Panc1 (cell line): Measurements from ENCODE around the gene CNST. TPM values are rescaled to one million over a fixed set of nuclear protein-coding genes. Genes with fewer than 3 reads are reported as not detected.

Experiments used
- ATAC-seq: fragments of 200-7000 bp; cut with Tn5 transposase; 2 replicates; pipeline ENCODE4 v1.9.1; 2020; ENCODE audit warnings: mild to moderate bottlenecking, moderate library complexity
- BruUV-seq: library from RNA; stranded (reverse); fragments of 400-500 nt; replicated peaks from 2 replicates; lab custom pipeline; 2021; lab: Mats Ljungman, UMichigan
- CTCF ChIA-PET: fragments of 300-600 bp; sonication (Branson Sonifier 250); formaldehyde crosslinking; loops from one replicate; lab custom pipeline; 2022; ENCODE audit warnings: antibody characterized with exemption; lab: Charles Lee
- POLR2A ChIA-PET: fragments of 300-600 bp; sonication (Branson Sonifier 250); formaldehyde crosslinking; loops from one replicate; lab custom pipeline; 2022; ENCODE audit warnings: antibody characterized with exemption; lab: Charles Lee
- DNase-seq: peaks from one replicate; pipeline ENCODE4 v3.0.0-alpha.2; 2010; ENCODE audit warnings: low read depth, low spot score
- H3K27ac ChIP-seq: 2 replicates; pipeline ENCODE4 v1.5.1; 2011; ENCODE audit warnings: mild to moderate bottlenecking, low read length, inconsistent platforms
- H3K27me3 ChIP-seq: fragments of 200-500 bp; sonication (Bioruptor generic); 2 replicates; pipeline ENCODE4 v1.6.0; 2014; ENCODE audit warnings: low read length, inconsistent platforms; ENCODE audit not compliant: control insufficient read depth, insufficient read depth
- H3K36me3 ChIP-seq: fragments of 200-500 bp; sonication (Bioruptor generic); 2 replicates; pipeline ENCODE4 v1.5.1; 2014; ENCODE audit warnings: inconsistent platforms, mild to moderate bottlenecking, low read length, moderate library complexity; ENCODE audit not compliant: control insufficient read depth, insufficient read depth
- H3K4me1 ChIP-seq: 2 replicates; pipeline ENCODE4 v1.5.1; 2011; ENCODE audit warnings: inconsistent platforms, mild to moderate bottlenecking, low read length, moderate library complexity; ENCODE audit not compliant: control insufficient read depth, insufficient read depth
- H3K4me3 ChIP-seq, 2 experiments: 2 replicates each; pipeline ENCODE4 v1.5.1; 2011 to 2012; ENCODE audit warnings: low read depth in 2 of 2, low read length in 2 of 2, mild to moderate bottlenecking in 2 of 2, inconsistent platforms in 1 of 2, moderate library complexity in 1 of 2
- H3K9me3 ChIP-seq: fragments of 200-500 bp; sonication (Bioruptor generic); 2 replicates; pipeline ENCODE4 v1.5.1; 2014; ENCODE audit warnings: low read depth, mild to moderate bottlenecking, inconsistent platforms, low read length, moderate library complexity; ENCODE audit not compliant: control insufficient read depth, insufficient read depth
- POLR2AphosphoS5 ChIP-seq: IDR thresholded peaks from 2 replicates; pipeline ENCODE4 v1.6.1; 2012; ENCODE audit warnings: mild to moderate bottlenecking, low read depth, low read length, moderate library complexity
- SIN3A ChIP-seq: IDR thresholded peaks from 2 replicates; pipeline ENCODE4 v1.6.1; 2012; ENCODE audit warnings: low read depth, mild to moderate bottlenecking, low read length, moderate library complexity, borderline replicate concordance; ENCODE audit not compliant: insufficient read depth
- TCF7L2 ChIP-seq: IDR thresholded peaks from 2 replicates; pipeline ENCODE4 v1.6.1; 2011; ENCODE audit warnings: mild to moderate bottlenecking, low read depth, low read length, inconsistent platforms
- in situ Hi-C: cut with HindIII; loops from 2 replicates; pipeline ENCODE4 v1.10.0; 2016; ENCODE audit warnings: low sequenced_read_pairs, low pct_unique_long_range_greater_than_20kb
- intact Hi-C: fragments of 100-400 bp; cut with micrococcal nuclease; formaldehyde crosslinking; loops from one replicate; pipeline ENCODE4 v1.10.0; 2022; ENCODE audit not compliant: unreplicated experiment
- total RNA-seq: library from RNA; stranded (reverse); gene quantifications from one replicate; pipeline ENCODE4 v1.2.1, GENCODE V29; 2021; ENCODE audit not compliant: unreplicated experiment
- TF ChIP-seq, protein P1 (sequence below): fragments of 450-650 bp; IDR thresholded peaks from 2 replicates; pipeline ENCODE4 v1.5.1; 2017; ENCODE audit warnings: mild to moderate bottlenecking
- TF ChIP-seq, protein P2 (sequence below), 2 experiments: IDR thresholded peaks; 2 replicates each; pipeline ENCODE4 v1.6.1; 2011 to 2012; ENCODE audit warnings: low read depth in 2 of 2, control low read depth in 1 of 2, low read length in 1 of 2, mild to moderate bottlenecking in 1 of 2, moderate library complexity in 1 of 2; ENCODE audit not compliant: insufficient read depth in 1 of 2

CNST gene
- total RNA-seq, 1 experiment from 2014 or later = 18.5 TPM

DNA sequence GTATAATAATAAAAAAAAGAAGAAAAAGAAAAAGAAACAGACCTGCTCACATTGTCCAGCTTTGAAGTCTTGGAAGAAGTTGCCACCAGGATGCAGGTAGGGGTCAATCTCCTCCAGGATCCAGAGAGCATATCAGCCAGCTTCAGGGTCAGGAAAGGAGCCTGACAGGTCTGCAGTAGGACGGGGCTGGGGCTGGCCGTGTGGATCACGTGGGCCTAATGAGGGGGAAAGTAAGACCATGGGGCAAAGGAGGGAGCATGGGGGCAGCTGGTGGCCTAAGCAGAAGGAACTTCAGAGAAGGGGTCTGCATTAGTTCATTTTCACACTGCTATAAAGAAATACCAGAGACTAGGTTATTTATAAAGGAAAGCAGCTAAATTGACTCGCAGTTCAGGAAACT lies 39.9 kb upstream of the CNST start:
- peaks cover 5% of the 10 kb centered on the region; the same call in 1 of the 2 replicates for H3K9me3 ChIP-seq
- H3K36me3 ChIP-seq = no peaks in the 10 kb centered on the region
- POLR2A ChIA-PET = no interaction called here

GRCh38 chr1:246526915-246527314 lies 39.3 kb upstream of the CNST start:
- POLR2A ChIA-PET = no interaction called here
- CTCF ChIA-PET = no interaction called here

More for the DNA sequence above, 39.9 kb upstream of the CNST start:
- H3K4me1 ChIP-seq = no peaks in the 10 kb centered on the region
- CTCF ChIA-PET = no interaction called here
- H3K27me3 ChIP-seq = no peaks in the 10 kb centered on the region; the same call in 1 of the 2 replicates
- no peak for DNase-seq
- intact Hi-C loops (no loop called here), in situ Hi-C loops (no loop called here)
- no peak for ATAC-seq
- BruUV-seq = no TSS peak
- no peak overlapping the region for H3K4me3 ChIP-seq
- H3K27ac ChIP-seq = no peak overlapping the region
- TF ChIP-seq SIN3A = no peak
- no peak for TF ChIP-seq POLR2AphosphoS5
- TF ChIP-seq, protein P1, sequence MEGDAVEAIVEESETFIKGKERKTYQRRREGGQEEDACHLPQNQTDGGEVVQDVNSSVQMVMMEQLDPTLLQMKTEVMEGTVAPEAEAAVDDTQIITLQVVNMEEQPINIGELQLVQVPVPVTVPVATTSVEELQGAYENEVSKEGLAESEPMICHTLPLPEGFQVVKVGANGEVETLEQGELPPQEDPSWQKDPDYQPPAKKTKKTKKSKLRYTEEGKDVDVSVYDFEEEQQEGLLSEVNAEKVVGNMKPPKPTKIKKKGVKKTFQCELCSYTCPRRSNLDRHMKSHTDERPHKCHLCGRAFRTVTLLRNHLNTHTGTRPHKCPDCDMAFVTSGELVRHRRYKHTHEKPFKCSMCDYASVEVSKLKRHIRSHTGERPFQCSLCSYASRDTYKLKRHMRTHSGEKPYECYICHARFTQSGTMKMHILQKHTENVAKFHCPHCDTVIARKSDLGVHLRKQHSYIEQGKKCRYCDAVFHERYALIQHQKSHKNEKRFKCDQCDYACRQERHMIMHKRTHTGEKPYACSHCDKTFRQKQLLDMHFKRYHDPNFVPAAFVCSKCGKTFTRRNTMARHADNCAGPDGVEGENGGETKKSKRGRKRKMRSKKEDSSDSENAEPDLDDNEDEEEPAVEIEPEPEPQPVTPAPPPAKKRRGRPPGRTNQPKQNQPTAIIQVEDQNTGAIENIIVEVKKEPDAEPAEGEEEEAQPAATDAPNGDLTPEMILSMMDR = no peak
- TF ChIP-seq, protein P2, sequence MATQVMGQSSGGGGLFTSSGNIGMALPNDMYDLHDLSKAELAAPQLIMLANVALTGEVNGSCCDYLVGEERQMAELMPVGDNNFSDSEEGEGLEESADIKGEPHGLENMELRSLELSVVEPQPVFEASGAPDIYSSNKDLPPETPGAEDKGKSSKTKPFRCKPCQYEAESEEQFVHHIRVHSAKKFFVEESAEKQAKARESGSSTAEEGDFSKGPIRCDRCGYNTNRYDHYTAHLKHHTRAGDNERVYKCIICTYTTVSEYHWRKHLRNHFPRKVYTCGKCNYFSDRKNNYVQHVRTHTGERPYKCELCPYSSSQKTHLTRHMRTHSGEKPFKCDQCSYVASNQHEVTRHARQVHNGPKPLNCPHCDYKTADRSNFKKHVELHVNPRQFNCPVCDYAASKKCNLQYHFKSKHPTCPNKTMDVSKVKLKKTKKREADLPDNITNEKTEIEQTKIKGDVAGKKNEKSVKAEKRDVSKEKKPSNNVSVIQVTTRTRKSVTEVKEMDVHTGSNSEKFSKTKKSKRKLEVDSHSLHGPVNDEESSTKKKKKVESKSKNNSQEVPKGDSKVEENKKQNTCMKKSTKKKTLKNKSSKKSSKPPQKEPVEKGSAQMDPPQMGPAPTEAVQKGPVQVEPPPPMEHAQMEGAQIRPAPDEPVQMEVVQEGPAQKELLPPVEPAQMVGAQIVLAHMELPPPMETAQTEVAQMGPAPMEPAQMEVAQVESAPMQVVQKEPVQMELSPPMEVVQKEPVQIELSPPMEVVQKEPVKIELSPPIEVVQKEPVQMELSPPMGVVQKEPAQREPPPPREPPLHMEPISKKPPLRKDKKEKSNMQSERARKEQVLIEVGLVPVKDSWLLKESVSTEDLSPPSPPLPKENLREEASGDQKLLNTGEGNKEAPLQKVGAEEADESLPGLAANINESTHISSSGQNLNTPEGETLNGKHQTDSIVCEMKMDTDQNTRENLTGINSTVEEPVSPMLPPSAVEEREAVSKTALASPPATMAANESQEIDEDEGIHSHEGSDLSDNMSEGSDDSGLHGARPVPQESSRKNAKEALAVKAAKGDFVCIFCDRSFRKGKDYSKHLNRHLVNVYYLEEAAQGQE (IDR thresholded peaks at IDR 0.05; ENCODE audit: insufficient read depth in 1 of 2, low read depth in 2 of 2, low read length in 1 of 2) = no peak
- TF ChIP-seq TCF7L2 = no peak

GRCh38 chr1:246527402-246528088 lies 38.7 kb upstream of the CNST start:
- Histone ChIP-seq H3K4me1 (no peaks in the 10 kb centered on the region), H3K4me3 (no peak overlapping the region), H3K27me3 (no peaks in the 10 kb centered on the region; the same call in none of the 2 replicates), H3K36me3 (no peaks in the 10 kb centered on the region), H3K9me3 (peaks cover 5% of the 10 kb centered on the region; the same call in 1 of the 2 replicates), H3K27ac (no peak overlapping the region)
- peak; percentile 40 for ATAC-seq
- no TSS peak for BruUV-seq
- CTCF ChIA-PET = no interaction called here
- in situ Hi-C loops (no loop called here), intact Hi-C loops (no loop called here)
- DNase-seq = no peak
- TF ChIP-seq, protein P1 = no peak
- TF ChIP-seq SIN3A = no peak
- TF ChIP-seq TCF7L2 = no peak
- TF ChIP-seq, protein P2 (IDR thresholded peaks at IDR 0.05; ENCODE audit: insufficient read depth in 1 of 2, low read depth in 2 of 2, low read length in 1 of 2) = no peak
- no peak for TF ChIP-seq POLR2AphosphoS5
- POLR2A ChIA-PET = no interaction called here

More at GRCh38 chr1:246526915-246527314, 39.3 kb upstream of the CNST start:
- Histone ChIP-seq H3K9me3 (peaks cover 5% of the 10 kb centered on the region; the same call in 1 of the 2 replicates), H3K27ac (no peak overlapping the region), H3K4me1 (no peaks in the 10 kb centered on the region), H3K4me3 (no peak overlapping the region), H3K36me3 (no peaks in the 10 kb centered on the region), H3K27me3 (no peaks in the 10 kb centered on the region; the same call in 1 of the 2 replicates)
- DNase-seq (no peak), ATAC-seq (no peak)
- no TSS peak for BruUV-seq
- intact Hi-C loops (no loop called here), in situ Hi-C loops (no loop called here)
- no peak for TF ChIP-seq TCF7L2
